Ishikawa (cell line): ENCODE data around the gene TMEM214.

Experiments used
- CEBPB ChIP-seq: IDR thresholded peaks from 2 replicates; pipeline ENCODE4 v1.6.1; 2012
- CREB1 ChIP-seq: IDR thresholded peaks from 2 replicates; pipeline ENCODE4 v1.6.1; 2012; ENCODE audit warnings: low read depth
- EGR1 ChIP-seq: IDR thresholded peaks from 2 replicates; pipeline ENCODE4 v1.6.1; 2012
- EP300 ChIP-seq: IDR thresholded peaks from 2 replicates; pipeline ENCODE4 v1.6.1; 2012; ENCODE audit warnings: borderline replicate concordance
- FOXM1 ChIP-seq: IDR thresholded peaks from 2 replicates; pipeline ENCODE4 v1.6.1; 2012; ENCODE audit warnings: low read depth, borderline replicate concordance
- NFIC ChIP-seq: IDR thresholded peaks from 2 replicates; pipeline ENCODE4 v1.6.1; 2012
- RAD21 ChIP-seq: IDR thresholded peaks from 2 replicates; pipeline ENCODE4 v1.6.1; 2012; ENCODE audit warnings: low read depth
- TAF1 ChIP-seq: IDR thresholded peaks from 2 replicates; pipeline ENCODE4 v1.6.1; 2012; ENCODE audit warnings: low read depth, mild to moderate bottlenecking
- TCF12 ChIP-seq: IDR thresholded peaks from 2 replicates; pipeline ENCODE4 v1.6.1; 2012; ENCODE audit warnings: low read depth
- TEAD4 ChIP-seq: IDR thresholded peaks from 2 replicates; pipeline ENCODE4 v1.6.1; 2012
- YY1 ChIP-seq: IDR thresholded peaks from 2 replicates; pipeline ENCODE4 v1.6.1; 2012; ENCODE audit warnings: low read depth
- ZBTB7A ChIP-seq: IDR thresholded peaks from 2 replicates; pipeline ENCODE4 v1.6.1; 2012; ENCODE audit warnings: low read depth
- TF ChIP-seq, protein P1 (sequence below): IDR thresholded peaks from 2 replicates; pipeline ENCODE4 v1.6.1; 2012
- TF ChIP-seq, protein P2 (sequence below): IDR thresholded peaks from 2 replicates; pipeline ENCODE4 v1.6.1; 2012; ENCODE audit warnings: low read depth, mild to moderate bottlenecking
- TF ChIP-seq, protein P3 (sequence below): IDR thresholded peaks from 2 replicates; pipeline ENCODE4 v1.6.1; 2012

Gene TMEM214

DNA sequence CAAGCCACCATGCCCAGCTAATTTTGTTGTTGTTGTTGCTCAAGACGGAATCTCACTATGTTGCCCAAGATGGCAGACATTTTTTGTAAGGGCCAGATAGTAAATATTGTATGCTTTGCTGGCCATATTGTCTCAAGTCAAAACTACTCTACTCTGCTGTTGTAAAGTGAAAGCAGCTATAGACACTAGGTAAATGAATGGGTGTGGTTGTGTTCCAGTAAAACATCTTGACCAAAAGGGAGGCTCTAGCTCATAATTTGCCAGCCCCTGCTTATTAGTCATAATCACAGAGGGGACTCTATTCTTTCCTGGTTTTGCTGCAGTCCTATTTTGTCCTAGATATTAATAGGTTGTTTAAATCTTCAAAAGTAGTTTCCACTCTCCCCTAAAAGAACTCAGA, 37.8 kb upstream of the TMEM214 start:
- TF ChIP-seq, protein P1, sequence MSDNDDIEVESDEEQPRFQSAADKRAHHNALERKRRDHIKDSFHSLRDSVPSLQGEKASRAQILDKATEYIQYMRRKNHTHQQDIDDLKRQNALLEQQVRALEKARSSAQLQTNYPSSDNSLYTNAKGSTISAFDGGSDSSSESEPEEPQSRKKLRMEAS, result no peak
- TF ChIP-seq NFIC, result no peak
- no peak for TF ChIP-seq RAD21
- TF ChIP-seq EGR1, result no peak
- TF ChIP-seq ZBTB7A, result no peak

DNA sequence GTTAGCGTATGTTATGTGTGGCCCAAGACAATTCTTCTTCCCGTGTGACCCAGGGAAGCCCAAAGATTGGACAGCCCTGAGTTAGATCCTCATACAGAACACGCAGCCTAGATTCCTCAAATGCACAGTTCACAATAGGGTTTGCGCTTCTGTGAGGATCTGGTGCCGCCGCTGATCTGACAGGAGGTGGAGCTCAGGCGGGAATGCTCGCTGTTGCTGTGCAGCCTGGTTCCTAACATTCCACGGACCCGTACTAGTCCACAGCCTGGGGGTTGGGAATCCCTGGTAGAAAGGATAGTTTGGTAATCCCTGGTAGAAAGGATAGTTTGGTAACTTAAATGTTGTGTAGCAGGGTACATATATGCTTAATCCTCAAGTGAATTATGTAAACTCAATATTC, 35.4 kb upstream of the TMEM214 start:
- TF ChIP-seq EGR1 (no peak), EP300 (no peak), YY1 (no peak), NFIC (no peak), CEBPB (no peak), CREB1 (no peak), TCF12 (no peak), ZBTB7A (no peak), RAD21 (no peak), TAF1 (no peak), TEAD4 (no peak), FOXM1 (no peak)
- TF ChIP-seq, protein P2, sequence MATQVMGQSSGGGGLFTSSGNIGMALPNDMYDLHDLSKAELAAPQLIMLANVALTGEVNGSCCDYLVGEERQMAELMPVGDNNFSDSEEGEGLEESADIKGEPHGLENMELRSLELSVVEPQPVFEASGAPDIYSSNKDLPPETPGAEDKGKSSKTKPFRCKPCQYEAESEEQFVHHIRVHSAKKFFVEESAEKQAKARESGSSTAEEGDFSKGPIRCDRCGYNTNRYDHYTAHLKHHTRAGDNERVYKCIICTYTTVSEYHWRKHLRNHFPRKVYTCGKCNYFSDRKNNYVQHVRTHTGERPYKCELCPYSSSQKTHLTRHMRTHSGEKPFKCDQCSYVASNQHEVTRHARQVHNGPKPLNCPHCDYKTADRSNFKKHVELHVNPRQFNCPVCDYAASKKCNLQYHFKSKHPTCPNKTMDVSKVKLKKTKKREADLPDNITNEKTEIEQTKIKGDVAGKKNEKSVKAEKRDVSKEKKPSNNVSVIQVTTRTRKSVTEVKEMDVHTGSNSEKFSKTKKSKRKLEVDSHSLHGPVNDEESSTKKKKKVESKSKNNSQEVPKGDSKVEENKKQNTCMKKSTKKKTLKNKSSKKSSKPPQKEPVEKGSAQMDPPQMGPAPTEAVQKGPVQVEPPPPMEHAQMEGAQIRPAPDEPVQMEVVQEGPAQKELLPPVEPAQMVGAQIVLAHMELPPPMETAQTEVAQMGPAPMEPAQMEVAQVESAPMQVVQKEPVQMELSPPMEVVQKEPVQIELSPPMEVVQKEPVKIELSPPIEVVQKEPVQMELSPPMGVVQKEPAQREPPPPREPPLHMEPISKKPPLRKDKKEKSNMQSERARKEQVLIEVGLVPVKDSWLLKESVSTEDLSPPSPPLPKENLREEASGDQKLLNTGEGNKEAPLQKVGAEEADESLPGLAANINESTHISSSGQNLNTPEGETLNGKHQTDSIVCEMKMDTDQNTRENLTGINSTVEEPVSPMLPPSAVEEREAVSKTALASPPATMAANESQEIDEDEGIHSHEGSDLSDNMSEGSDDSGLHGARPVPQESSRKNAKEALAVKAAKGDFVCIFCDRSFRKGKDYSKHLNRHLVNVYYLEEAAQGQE, result no peak
- TF ChIP-seq, protein P1, result no peak
- TF ChIP-seq, protein P3, sequence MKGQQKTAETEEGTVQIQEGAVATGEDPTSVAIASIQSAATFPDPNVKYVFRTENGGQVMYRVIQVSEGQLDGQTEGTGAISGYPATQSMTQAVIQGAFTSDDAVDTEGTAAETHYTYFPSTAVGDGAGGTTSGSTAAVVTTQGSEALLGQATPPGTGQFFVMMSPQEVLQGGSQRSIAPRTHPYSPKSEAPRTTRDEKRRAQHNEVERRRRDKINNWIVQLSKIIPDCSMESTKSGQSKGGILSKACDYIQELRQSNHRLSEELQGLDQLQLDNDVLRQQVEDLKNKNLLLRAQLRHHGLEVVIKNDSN, result no peak

DNA sequence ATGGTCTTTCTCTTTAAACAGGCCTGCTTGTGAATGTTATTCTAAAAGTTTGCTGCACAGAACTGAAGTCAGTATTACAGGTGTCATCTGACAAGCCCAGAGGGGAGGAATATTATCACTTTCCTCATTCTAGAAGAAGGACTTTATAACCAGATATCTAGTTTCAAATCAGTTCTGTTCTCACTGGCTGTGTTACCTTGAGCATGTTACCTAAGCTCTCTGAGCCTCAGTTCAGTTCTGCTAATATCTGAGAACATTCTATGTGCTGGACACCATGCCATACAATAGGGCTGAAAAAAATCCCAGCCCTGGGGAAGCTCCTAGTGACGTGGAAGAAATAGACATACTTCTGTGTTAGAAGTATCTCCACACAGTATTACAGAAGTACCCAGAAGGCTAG, 34.4 kb upstream of the TMEM214 start:
- TF ChIP-seq EP300, result no peak
- no peak for TF ChIP-seq RAD21

DNA sequence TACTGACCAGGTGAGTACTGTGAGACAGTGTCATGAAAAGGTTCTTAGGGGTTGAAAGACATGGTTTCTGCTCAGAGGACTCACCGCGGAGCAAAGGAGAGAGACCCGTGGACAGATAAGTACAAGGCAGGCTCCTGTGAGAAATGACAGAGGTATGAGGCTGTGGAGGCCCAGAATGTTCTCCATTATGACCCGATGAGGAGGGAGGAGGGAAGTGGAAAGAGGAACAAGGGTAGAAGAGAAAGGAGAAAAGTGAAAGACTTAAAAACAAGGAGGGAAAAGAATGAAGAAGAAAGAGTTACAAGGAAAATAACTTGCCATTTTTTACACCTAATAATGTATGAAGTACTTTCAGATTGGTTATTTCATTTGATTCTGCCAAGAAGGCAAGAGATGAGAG, 32.5 kb upstream of the TMEM214 start:
- TF ChIP-seq YY1 (no peak), FOXM1 (no peak), NFIC (no peak), EP300 (no peak), CREB1 (no peak)
- TF ChIP-seq, protein P3, result no peak
- TF ChIP-seq, protein P2, result no peak

DNA sequence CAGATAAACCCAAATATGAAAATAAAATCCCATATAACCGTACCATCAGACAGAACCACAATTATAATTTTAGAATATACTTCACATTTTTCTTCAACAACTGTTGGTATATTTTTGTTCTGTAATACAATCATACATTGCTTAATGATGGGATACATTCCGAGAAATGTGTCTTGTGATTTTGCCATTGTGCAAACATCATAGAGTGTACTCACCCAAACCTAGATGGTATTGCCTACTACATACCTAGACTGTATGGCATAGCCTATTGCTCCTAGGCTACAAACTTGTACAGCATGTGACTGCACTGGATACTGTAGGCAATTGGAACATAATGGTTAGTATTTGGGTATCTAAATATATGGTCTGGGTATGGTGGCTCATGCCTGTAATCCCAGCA, 31.8 kb upstream of the TMEM214 start:
- TF ChIP-seq TAF1 (no peak), TCF12 (no peak), TEAD4 (no peak), FOXM1 (no peak)
- TF ChIP-seq, protein P2, result no peak
- TF ChIP-seq, protein P1, result no peak

DNA sequence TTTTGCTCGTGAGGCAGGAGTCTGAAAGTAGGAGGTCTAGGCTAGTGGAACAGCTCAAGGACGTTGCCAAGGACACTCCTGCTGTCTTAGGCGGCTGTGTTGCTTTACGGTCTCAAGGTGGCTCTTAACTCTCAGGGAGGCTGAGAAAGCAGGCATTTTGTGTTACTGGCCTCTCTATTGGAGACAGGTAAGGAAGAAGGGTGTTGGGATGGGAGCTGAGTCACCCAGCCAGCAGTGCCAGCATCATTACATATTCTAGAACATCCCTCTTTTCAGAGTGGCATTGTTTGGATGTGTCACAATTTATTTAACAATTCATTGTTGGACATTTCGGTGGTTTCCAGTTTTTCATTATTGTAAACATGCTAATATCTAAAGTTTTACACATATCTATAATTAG, 30.8 kb upstream of the TMEM214 start:
- TF ChIP-seq RAD21 (no peak), TEAD4 (no peak), CREB1 (no peak), EGR1 (no peak), YY1 (no peak)
